NCI-H345 (cell line): ENCODE data around the gene AKAP13.

Experiments used
- DNase-seq: peaks from one replicate; lab custom pipeline; 2025; lab: John Stamatoyannopoulos, UW

AKAP13 gene

GRCh38 chr15:85386261-85386660 lies 5.9 kb downstream of the AKAP13 start:
- DNase-seq: no peak

GRCh38 chr15:85388566-85389305 lies 8.3 kb downstream of the AKAP13 start:
- DNase-seq: no peak

GRCh38 chr15:85389306-85389650 lies 8.9 kb downstream of the AKAP13 start:
- no peak for DNase-seq

- DNase-seq: no peak
These were observed 9.4 kb downstream of the AKAP13 start for GRCh38 chr15:85389772-85390171.

- DNase-seq: no peak
These were observed 12.8 kb downstream of the AKAP13 start for GRCh38 chr15:85393210-85393609.

GRCh38 chr15:85394554-85395333 lies 14.3 kb downstream of the AKAP13 start:
- DNase-seq: no peak

- no peak for DNase-seq
These were observed 16.2 kb downstream of the AKAP13 start for GRCh38 chr15:85396554-85396953.

- no peak for DNase-seq
These were observed 16.7 kb downstream of the AKAP13 start for GRCh38 chr15:85397151-85397550.

- DNase-seq: no peak
These were observed 17.5 kb downstream of the AKAP13 start for GRCh38 chr15:85397926-85398325.

GRCh38 chr15:85398822-85399221 lies 18.4 kb downstream of the AKAP13 start:
- DNase-seq: no peak

GRCh38 chr15:85399627-85400026 lies 19.2 kb downstream of the AKAP13 start:
- DNase-seq: no peak

- DNase-seq: no peak
These were observed 20.2 kb downstream of the AKAP13 start for GRCh38 chr15:85400606-85401005.

GRCh38 chr15:85401108-85401774 lies 20.8 kb downstream of the AKAP13 start:
- DNase-seq: no peak

- no peak for DNase-seq
These were observed 21.9 kb downstream of the AKAP13 start for GRCh38 chr15:85402195-85402881.

- no peak for DNase-seq
These were observed 23.3 kb downstream of the AKAP13 start for GRCh38 chr15:85403745-85404144.

GRCh38 chr15:85404176-85404917 lies 23.9 kb downstream of the AKAP13 start:
- DNase-seq: no peak

GRCh38 chr15:85404918-85405866 lies 24.8 kb downstream of the AKAP13 start:
- no peak for DNase-seq

- DNase-seq: no peak
These were observed 26.5 kb downstream of the AKAP13 start for GRCh38 chr15:85406916-85407315.

- no peak for DNase-seq
These were observed 27.2 kb downstream of the AKAP13 start for GRCh38 chr15:85407421-85408269.
